ENCODE results near the gene NFATC2. TPM values are rescaled to one million over a fixed set of nuclear protein-coding genes. Genes with fewer than 3 reads are reported as not detected.

Gene NFATC2
- total RNA-seq, 4 donors from 2014 or later, result 8.8 to 15.6 (median 13.0) TPM

DNA sequence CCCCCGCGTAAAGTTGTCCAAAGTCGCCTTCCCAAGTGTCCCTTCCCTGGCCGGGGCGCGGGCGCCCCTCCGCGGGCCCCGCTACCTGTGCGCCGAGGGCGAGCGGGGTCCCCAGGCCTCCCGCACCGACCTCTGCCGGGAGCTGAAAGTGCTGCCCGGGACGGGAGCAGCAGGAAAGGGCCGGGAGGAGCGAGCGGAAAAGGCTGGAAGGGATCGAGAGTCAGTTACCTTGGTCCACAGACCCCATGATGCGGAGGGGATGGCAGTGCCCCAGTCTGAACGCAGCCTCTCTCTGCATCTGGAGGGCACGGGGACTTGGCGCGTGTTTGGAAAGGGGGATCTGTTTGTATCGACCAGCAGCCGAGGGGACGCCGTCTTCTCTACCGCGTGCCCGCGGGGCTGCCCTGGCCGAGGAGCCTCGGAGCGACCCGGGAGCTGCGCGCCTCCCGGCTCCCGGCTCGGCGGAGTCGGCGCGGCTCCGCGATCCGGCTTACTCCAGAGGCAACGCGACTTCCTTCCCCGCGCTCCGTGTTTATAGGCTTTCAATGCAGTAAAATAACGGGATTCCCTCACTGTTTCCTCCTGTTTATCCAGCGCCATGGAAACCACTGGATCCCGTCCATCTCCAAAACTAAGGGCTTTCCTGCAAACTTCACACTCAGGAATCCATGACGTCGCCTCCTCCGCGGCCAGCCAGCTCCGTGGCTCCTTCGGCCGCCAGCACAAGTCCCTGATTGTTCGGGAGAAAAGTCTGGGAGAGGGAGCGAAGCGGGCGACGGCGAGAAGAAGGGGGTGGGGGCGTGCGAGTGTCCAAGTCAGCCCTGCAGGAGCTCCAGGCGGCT lies 20.0 kb upstream of the NFATC2 start:
- Histone ChIP-seq H3K36me3 (no peaks in the 10 kb centered on the region), H3K4me1 (peaks cover 45 to 66% (median 58%) of the 10 kb centered on the region in 4 donors), H3K9me3 (no peaks in the 10 kb centered on the region), H3K4me3 (peak overlapping the region; percentile 58 to 66 (median 60)), H3K27me3 (no peaks in the 10 kb centered on the region), H3K27ac (replicated peaks in 1 of 4) (peak overlapping the region; percentile 85 to 97 (median 90))
- intact Hi-C loops (cut with DNase I), result loop anchor here (5.0 kb wide), 1 partner anchor 105 kb away; no protein-coding TSS in a partner anchor
- WGBS, result under 1% methylated on average over 20 of the region's 76 CpGs
- no peak for TF ChIP-seq POLR2A (IDR thresholded peaks at IDR 0.05; ENCODE audit: low read depth)
- TF ChIP-seq, protein P1, sequence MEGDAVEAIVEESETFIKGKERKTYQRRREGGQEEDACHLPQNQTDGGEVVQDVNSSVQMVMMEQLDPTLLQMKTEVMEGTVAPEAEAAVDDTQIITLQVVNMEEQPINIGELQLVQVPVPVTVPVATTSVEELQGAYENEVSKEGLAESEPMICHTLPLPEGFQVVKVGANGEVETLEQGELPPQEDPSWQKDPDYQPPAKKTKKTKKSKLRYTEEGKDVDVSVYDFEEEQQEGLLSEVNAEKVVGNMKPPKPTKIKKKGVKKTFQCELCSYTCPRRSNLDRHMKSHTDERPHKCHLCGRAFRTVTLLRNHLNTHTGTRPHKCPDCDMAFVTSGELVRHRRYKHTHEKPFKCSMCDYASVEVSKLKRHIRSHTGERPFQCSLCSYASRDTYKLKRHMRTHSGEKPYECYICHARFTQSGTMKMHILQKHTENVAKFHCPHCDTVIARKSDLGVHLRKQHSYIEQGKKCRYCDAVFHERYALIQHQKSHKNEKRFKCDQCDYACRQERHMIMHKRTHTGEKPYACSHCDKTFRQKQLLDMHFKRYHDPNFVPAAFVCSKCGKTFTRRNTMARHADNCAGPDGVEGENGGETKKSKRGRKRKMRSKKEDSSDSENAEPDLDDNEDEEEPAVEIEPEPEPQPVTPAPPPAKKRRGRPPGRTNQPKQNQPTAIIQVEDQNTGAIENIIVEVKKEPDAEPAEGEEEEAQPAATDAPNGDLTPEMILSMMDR (IDR thresholded peaks at IDR 0.05), result peak; percentile 19 to 28 (median 27)
- peak; percentile 76 to 89 for TF ChIP-seq POLR2AphosphoS5 (IDR thresholded peaks at IDR 0.05)
- TF ChIP-seq EP300 (IDR thresholded peaks at IDR 0.05), result peak; percentile 48
- peak; percentile 95 for DNase-seq (ENCODE audit: extremely low spot score)

DNA sequence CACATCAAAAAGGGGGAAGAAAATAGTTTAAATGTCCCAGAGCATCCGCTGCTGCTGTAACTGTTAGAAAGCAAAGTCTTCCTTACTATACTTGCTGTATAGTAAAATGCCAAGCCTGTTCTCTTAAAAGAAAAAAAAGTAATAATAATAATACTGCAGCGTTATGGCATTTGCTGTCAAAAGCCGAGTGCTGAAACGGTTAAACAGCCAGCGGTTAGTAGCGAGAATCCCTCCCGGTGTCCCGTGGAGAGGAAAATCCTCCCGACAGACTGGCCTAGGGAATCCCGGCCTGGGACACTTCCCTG lies 19.5 kb upstream of the NFATC2 start:
- intact Hi-C loops (cut with DNase I), result loop anchor here (5.0 kb wide), 1 partner anchor 105 kb away; no protein-coding TSS in a partner anchor
- H3K36me3 ChIP-seq, result no peaks in the 10 kb centered on the region
- whole genome bisulfite sequencing, result 4% methylated on average over 5 of the region's 10 CpGs
- no peaks in the 10 kb centered on the region for H3K27me3 ChIP-seq
- TF ChIP-seq POLR2A (IDR thresholded peaks at IDR 0.05; ENCODE audit: low read depth) (no peak), POLR2AphosphoS5 (IDR thresholded peaks at IDR 0.05) (no peak), EP300 (IDR thresholded peaks at IDR 0.05) (no peak)
- TF ChIP-seq, protein P1 (IDR thresholded peaks at IDR 0.05), result no peak
- DNase-seq (ENCODE audit: extremely low spot score), result no peak
- peaks cover 45 to 66% (median 58%) of the 10 kb centered on the region in 4 donors for H3K4me1 ChIP-seq
- H3K9me3 ChIP-seq, result no peaks in the 10 kb centered on the region
- H3K4me3 ChIP-seq, result peak overlapping the region; percentile 58 to 66 (median 60)
- H3K27ac ChIP-seq (replicated peaks in 1 of 4), result peak overlapping the region; percentile 85 to 97 (median 90)

DNA sequence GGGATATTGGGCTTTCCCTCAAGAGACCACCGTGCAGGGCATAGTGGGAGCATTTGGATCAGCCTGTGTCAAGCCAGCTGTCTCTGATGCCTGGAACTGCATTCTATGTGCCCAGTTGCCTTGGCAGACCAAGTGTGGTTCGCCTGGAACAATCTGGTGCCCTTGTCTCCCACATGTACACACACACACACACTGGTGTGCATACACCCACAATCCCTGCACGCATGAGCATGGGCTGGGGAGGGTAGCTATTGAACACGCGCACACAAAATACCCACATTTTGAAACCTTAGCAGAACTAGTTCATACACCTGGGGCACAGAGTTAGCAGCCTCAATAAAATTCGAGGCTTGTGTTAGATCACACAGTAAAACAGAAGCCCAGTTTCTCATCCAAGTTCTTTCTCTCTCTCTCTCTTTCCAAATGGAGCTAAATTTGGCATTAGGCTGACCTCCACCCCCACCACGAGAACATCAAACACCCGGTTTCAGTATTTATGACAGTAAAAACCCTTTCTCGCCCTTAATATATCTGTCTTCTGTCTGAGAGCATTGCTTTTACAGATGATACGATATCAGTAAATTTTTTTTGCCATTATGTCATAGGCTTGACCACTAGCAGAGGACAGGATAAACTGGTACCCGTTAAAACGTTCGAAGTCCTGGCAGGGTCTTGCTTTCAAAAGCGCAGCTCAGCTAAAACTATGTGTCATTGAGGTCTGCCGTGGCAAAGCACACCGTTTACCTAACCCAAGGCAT lies 18.2 kb upstream of the NFATC2 start:
- DNase-seq (ENCODE audit: extremely low spot score), result no peak
- H3K27me3 ChIP-seq, result no peaks in the 10 kb centered on the region
- H3K4me1 ChIP-seq, result peaks cover 42 to 57% (median 50%) of the 10 kb centered on the region in 4 donors
- H3K9me3 ChIP-seq, result no peaks in the 10 kb centered on the region
- intact Hi-C loops (cut with DNase I), result loop anchor here (5.0 kb wide), 1 partner anchor 103 kb away; no protein-coding TSS in a partner anchor
- TF ChIP-seq POLR2AphosphoS5 (IDR thresholded peaks at IDR 0.05) (no peak), POLR2A (IDR thresholded peaks at IDR 0.05; ENCODE audit: low read depth) (no peak), EP300 (IDR thresholded peaks at IDR 0.05) (no peak)
- TF ChIP-seq, protein P1 (IDR thresholded peaks at IDR 0.05), result no peak
- H3K27ac ChIP-seq (replicated peaks in 1 of 4), result peak overlapping the region; percentile 85 to 97 (median 90)
- H3K36me3 ChIP-seq, result no peaks in the 10 kb centered on the region
- 22% methylated on average over 16 of the region's 16 CpGs for WGBS
- H3K4me3 ChIP-seq, result peak overlapping the region; percentile 58 to 66 (median 60)

DNA sequence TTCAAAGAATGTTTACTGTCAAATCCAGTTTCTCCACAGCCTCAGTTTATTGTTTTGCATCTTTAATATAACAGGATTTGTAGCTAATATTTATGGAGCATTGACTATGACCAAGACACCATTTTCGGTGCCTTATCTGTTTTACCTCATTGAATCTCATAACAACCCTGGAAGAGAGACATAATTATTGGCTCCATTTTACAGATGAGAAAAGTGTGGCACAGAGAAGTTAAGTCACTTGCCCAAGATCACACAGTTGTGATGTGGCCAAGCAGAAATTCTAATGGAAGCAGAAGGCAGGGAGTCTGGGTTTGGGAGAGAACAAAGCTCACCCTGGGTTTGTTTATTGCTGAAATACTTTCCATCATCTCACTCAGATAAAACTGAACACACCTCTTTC lies 17.5 kb upstream of the NFATC2 start:
- H3K36me3 ChIP-seq, result no peaks in the 10 kb centered on the region
- no peaks in the 10 kb centered on the region for H3K9me3 ChIP-seq
- TF ChIP-seq POLR2A (IDR thresholded peaks at IDR 0.05; ENCODE audit: low read depth) (no peak), EP300 (IDR thresholded peaks at IDR 0.05) (no peak)
- no peak for DNase-seq (ENCODE audit: extremely low spot score)
- no peaks in the 10 kb centered on the region for H3K27me3 ChIP-seq
- H3K4me3 ChIP-seq, result peak overlapping the region in 2 of 4 donors; percentile 58 to 66
- intact Hi-C loops (cut with DNase I), result loop anchor here (5.0 kb wide), 1 partner anchor 103 kb away; no protein-coding TSS in a partner anchor
- peaks cover 41 to 50% (median 44%) of the 10 kb centered on the region in 4 donors for H3K4me1 ChIP-seq
- H3K27ac ChIP-seq (replicated peaks in 1 of 4), result peak overlapping the region in 1 of 4 donors; percentile 90
- WGBS, result 88% methylated on average over 1 of the region's 1 CpG

Data from esophagus muscularis mucosa (tissue), 4 donors.